HG02973 (cell line): Measurements from ENCODE around the gene LIN28B.
"Not testable (repeated sequence)": the region's sequence is repeated elsewhere in the genome, so short reads cannot be mapped to it uniquely, and the experiment has no call there.

ENCODE experiments used
- ATAC-seq: cut with Tn5 transposase; IDR thresholded peaks from one replicate; pipeline ENCODE4 v1.9.1; 2021; ENCODE audit warnings: moderate library complexity; ENCODE audit not compliant: unreplicated experiment

LIN28B gene

DNA sequence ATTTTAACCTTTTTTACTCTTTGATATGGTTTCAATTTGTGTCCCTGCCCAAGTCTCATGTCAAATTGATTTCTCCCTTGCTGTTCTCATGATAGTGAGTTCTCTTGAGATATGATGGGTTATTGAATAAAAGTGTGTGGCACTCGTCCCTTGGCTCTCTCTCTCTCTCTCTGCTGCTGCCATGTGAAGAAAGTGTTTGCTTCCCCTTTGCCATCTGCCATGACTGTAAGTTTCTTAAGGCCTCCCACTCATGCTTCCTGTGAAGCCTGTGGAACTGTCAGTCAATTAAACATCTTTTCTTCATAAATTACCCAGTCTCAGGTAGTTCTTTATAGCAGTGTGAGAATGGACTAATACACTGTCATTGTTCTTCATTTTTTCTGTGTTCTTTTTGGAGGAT is 48.5 kb downstream of the LIN28B start:
- no peak for ATAC-seq

DNA sequence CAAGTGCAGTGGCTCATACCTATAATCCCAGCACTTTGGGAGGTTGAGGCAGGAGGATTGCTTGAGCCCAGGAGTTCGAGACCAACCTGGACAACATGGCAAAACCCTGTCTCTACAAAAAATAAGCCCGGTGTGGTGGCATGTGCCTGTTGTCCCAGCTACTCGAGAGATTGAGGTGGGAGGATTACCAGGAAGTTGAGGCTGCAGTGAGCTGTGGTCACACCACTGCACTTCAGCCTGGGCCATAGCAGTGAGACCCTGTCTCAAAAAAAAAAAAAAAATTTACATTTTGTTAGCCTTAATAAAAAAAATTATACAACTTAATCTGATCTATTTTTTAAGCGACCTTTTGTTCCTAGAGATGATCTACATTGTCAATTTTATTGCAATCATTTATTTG is 56.6 kb downstream of the LIN28B start:
- not testable (repeated sequence) for ATAC-seq

DNA sequence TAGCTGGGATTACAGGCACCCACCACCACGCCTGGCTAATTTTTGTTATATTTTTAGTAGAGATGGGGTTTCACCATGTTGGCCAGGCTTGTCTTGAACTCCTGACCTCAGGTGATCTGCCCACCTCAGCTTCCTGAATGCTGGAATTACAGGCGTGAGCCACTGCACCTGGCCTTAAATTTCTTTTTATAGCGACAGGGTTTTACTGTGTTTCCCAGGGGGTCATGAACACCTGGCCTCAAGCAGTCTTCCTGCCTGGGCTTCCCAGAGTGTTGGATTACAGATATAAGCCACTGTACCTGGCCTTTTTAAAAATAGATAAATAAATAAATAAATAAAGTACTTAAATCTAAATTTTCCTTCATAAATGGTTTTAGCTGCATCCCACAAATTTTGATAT is 57.5 kb downstream of the LIN28B start:
- ATAC-seq: no peak

DNA sequence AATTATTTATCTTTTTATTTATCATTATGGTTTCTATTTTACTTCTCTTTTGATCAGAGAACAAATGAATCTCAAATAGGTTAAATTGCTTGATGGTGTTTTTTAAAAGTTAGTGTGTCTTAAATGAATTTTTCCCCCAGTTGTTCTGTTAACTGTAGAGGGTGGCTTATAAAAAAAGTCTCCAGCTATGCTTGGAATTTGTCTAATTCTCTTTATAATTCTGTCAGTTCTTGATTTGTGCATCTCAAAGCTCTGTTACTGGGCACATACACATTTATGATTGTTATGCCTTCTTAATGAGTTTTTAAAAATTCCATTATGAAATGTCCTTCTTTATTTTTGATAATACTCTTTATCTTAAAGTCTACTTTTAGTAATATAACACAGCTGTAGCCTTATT is 58.0 kb downstream of the LIN28B start:
- no peak for ATAC-seq

DNA sequence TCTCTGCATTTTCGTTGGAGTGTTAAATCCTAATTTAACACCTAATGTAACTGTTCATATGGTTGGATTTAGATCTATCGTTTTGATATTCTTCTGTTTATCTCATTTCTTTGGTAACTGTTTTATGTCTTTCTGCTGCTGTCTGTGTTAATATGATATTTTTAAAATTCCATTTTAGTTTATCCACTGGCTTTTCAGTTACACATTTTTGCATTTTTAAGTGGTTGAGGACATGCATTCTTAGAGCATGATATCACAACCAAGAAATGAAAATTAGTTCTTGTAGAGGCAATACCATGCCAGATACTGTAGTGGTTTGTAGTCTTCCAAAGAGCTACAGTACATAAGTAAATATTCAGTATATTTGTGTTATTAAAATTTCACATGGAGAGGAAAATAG is 58.6 kb downstream of the LIN28B start:
- no peak for ATAC-seq

DNA sequence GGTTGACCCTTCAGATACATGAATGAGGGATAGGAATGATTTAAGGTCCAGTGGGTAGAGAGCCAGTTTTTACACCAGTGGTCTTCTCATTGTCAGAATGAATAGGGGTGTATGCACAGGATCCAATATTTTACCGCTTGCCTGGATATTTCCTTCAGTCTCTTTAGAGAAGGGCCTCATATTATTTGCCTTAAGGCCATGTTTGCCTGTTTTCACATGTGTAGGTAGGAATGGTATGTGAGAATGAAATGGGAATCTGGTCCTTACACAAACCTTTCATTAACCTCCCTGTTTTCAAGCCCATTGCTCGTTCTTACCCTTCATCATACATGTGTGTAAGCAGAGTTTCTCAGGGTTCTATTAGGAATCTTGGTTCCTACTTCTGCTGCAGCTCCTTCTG is 62.4 kb downstream of the LIN28B start:
- ATAC-seq: no peak

DNA sequence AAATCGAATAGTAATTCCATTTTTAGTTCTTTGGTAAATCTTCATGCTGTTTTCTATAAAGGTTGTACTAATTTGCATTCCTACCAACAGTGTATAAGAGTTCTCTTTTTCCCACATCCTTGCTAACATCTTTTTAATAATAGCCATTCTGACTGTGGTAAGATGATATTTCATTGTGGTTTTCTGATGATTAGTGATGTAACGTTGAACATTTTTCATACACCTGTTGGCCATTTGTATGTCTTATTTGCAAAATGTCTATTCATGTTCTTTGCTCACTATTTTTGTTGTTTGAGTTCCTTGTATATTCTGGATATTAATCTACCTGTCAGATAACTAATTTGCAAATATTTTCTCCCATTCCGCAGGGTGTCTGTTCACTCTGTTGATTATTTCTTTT is 64.5 kb downstream of the LIN28B start:
- no peak for ATAC-seq

DNA sequence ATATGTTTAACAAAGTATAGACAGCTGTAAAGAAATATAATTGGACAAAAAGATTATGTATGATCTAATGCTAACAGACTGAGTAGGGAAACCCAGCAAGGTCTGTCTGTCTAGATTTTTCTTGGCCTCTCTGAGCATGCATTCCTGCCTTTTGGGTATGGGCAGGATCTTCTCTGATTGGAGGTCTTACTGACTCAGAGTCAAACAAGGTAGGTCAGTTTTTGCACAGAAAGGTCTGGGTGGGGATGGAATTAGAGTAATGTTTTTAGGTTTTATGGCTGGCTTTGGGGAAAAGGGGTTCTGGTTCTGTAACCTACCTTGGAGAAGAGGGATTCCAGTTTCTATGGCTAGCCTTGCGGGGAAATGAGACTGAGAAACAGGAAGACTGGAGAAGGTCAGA is 65.5 kb downstream of the LIN28B start:
- ATAC-seq: no peak

DNA sequence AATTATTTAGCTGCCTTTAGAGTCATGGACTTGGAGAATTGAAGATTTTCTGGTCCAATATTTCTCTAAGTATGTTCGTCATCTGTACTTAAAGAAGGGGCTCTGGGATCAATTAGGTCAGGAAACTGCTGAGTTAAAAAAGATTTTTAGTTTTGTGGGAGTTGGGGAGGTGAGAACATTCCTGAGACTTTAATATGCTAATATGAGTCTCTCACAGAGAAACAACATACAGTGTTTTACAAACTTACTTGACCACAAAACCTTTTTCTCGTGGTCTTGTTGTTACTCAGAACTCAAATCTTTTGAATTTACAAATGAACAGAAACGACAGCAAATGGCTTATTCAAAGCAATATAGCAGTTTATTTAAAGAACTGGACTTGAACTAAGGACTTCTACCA is 67.9 kb downstream of the LIN28B start:
- ATAC-seq: no peak

DNA sequence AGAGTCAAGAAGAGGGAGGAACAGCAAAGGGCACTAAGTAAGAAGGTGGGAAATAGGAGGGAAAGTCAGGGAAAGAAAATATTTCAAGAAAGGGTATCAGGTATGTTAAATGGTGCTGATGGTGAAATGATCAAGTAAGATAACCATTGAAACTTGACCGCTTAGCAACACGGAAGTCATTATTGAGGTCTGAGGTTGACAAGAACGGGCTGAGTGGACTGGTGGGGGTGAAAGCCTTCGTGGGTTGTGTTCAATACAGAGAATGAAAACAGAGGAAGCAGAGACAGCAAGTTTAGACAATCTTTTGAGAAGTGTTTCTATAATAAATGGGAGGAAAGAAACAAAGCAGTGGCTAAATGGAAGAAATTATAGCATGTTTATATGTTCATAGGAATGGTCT is 72.0 kb downstream of the LIN28B start:
- no peak for ATAC-seq

DNA sequence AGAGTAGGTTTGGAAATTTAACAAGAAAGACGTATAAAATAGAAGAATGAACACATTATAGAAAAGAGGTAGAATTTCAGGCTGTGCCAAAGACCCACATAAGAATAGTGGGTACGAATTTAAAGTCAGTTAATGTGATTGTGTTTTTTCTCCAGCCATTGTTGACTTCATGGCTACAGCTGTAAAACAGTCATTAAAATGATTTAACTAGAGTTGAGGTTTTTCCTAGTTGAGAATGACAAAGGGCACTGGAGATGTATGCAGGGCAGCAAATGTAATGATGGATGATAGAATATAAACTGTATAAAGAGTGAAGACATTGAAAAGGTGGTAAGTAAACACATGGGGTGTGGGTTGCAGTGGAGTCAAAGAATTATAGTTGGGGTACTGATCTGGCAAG is 72.7 kb downstream of the LIN28B start:
- ATAC-seq: no peak

DNA sequence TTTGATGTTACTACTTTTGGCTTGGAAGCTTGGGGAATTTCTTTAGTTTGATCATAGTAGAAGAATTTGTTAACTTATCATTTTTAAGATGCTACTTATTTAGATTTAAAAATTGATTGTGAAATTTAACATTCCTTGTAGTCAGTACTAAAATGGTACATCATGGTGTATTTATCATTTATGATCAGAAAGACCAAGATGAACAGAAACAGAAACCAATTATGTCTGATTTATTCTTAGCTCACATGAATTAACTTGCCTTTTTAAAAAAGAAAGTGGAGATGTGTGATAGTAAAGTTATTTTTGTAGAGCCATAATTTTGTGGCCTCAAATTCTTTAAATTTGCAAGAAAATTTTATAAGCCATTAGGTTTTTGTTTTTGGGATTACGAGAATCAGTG is 77.6 kb downstream of the LIN28B start:
- ATAC-seq: no peak

DNA sequence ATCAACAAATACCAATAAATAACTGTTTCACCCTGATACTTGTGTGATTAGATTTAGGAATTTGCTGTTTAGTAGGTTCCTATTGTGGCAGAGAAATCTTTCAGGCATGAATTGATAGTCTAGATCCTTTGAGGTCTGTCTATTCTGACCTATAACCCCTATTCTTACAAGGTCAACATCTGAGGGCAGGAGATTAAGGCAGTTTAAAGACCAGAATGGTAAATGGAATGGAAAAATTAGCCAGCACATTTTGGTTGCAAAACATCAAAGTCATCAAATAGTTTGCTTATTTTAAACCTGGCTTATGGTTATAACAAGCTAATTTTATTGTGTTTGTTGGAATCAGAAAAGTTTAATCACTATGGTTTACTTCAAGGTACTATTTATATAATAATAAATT is 78.4 kb downstream of the LIN28B start:
- no peak for ATAC-seq

DNA sequence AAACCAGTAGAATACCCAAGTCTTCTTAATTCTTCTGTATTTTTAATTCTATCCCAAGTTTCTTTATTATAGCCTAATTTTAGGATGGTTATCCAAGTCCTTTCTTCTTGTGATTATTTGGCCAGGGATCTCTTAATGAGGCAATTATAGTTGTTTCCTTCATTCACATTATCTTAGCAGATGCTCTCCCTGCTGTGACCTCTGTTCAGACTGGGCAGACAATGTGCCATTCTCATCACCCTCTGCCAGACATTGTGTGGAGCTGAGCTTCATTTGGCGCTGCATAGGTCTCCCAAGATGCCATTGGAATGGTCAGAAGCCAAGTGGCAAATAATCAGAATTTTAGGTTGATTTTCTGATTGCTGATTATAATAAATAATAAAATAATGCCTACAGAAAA is 79.4 kb downstream of the LIN28B start:
- no peak for ATAC-seq

DNA sequence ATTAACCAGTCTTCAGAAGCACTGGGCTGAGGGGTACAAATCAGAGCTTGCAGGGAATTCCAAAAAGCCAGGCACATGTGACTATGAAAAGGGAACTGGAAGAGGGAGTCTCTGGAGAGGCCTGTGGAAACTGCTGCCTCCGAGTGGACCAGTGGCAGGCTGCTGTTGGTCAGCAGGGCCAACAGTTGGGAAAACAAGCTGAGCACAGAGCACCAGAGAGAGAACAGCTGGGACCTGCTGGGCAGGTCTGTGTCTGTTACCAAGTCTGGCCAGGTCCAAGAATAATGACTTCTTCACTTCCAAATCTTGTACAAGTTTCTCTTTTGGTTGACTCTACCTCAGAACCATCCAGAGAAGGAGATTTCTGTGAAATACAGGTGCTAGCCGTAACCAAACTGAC is 81.4 kb downstream of the LIN28B start:
- ATAC-seq: no peak

DNA sequence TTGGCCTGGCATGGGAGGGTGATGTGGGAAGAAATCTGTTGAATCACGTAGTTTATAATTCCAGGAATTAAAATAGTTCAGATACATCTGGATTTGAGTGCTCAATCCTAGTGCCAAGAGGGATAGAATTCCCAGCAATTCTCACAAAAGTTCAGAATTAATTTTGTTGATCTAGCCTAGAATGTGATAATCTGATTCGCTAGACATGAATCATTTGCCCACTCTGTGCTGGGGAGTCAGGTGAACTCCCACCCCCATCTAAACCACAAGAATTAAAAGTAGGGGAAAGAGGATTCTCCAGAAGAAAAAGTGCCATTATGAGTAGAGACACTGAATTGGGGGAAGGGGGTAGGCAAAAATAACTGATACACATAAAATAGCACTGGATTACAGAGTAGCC is 85.0 kb downstream of the LIN28B start:
- ATAC-seq: no peak

DNA sequence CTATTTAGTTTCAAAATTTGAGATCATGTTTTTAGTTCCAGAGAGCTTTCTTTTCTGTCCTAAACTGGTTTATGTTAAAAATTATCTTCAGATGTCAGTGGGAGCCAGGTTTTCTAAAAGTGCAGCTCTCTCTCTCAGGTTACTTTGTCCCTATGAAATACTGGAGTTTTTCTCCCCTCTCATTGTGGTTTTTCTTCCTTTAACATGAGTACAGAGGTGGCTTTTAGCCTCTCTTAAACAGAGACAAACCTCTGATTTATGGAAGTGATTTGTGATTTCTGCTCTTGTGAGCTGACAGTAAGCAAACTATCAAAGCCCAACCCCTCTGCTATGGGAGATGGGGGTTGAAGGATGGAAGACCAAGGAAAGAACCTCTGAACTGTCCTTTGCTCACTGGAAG is 85.7 kb downstream of the LIN28B start:
- ATAC-seq: no peak

DNA sequence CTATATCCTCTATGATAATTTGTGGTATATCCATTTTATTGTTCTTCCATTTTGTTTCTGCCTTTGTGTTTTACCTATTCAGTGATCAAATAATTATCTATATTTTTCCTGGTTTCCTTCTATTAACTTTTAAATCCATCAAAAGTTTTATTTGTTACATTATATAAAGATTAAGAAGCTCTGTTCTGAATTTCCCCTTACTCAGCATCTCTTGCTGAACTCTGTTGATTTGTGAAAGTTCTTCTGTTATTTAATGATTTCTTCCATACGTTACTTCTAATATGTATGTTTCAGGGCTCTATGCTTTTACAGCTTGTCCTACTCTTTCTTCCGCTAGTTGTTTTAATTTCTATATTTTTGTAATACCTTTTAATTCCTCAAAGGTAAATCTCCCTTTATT is 87.1 kb downstream of the LIN28B start:
- ATAC-seq: no peak

DNA sequence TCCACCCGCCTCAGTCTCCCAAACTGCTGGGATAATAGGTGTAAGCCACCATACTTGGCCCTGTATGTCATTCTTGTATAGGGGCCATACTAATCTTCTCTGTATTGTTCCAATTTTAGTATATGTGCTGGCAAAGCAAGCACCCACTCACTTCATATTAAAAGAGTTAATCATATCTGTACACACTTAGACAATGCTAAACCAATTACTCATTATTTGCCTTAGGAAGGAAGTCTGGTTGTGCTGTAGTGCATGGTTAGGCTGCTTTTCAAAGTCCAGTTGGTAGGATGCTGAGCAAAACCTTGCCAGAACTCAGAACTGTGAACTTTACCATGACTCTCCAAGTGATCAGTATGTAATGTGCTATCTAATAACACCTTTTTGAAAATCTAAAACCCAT is 88.6 kb downstream of the LIN28B start:
- no peak for ATAC-seq

DNA sequence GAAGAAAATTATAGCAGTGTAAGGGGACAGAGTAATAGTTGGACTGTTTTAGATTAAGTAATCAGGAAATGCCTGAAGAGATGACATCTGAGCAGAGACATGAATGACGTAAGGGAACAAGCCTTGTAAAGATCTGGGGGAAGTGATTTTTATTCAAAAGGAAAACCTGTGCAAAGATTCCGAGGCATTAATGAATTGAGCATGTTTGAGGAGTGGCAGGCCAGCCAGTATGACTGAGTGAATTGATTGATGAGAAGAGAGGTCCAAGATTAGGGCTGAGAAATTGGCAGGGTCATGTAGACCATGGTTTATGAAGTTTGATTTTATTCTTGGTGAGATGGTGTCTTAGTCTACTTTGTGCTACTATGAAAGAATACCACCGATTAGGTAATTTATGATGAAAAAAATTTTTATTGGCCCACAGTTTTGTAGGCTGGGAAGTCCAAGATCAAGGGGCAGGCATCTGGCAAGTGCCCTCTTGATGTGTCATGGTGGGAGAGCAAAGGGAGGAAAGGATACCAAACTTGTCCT is 95.1 kb downstream of the LIN28B start:
- no peak for ATAC-seq

DNA sequence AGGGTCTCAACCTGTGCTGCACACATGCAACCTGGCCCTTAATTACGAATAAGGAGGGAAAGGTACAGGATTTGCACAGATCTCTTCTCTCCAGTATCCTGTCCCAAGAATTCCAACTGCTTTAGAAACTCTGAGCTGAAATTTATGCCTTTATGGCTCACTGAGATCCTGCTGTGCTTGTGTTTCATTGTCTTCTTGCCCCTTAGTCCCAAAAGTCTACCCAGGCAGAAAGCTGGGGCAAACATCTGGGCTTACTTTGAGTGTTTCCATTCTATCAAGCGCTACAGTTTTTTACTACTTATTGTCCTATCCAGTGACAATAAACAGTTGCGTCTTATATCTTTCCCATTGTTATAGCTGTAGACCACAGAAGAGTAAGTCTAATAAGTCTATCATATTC is 99.7 kb downstream of the LIN28B start:
- no peak for ATAC-seq

DNA sequence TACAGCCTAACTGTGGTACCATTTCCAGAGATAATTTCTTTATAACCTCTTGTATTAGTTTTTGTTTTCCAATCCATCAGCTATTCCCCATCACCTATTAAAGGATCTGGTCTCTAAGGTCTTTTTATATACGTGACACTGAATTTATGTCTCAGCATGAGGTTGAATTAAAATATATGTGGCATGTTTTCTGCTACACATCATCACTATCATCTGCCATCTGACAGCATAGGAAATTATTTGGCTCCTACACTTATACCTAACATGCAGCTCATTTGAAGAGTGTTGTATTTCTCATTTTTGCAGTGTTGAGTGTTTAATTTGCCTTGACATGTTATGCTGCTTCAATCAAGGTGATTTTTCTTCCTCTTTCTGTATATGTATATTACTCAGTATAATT is 100.3 kb downstream of the LIN28B start:
- ATAC-seq: no peak

DNA sequence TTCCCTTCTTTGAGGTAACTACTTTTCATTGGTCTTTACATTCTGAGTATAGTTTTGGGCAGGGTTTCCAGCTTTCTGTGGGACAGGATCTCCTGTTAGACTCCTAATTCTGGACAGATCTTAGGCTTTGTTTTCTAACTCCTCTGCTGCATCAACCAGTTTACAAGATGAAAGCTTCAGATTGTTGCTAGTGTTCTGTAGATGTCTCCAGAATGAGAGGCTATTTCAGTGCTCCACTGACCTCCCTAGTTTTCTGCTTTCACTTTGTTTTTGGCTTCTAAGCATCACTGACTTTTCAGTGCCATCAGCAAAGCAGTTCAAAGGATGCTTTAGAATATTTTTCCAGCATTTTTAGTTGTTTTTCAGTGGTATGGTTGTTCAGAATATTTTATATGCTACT is 101.4 kb downstream of the LIN28B start:
- ATAC-seq: no peak

DNA sequence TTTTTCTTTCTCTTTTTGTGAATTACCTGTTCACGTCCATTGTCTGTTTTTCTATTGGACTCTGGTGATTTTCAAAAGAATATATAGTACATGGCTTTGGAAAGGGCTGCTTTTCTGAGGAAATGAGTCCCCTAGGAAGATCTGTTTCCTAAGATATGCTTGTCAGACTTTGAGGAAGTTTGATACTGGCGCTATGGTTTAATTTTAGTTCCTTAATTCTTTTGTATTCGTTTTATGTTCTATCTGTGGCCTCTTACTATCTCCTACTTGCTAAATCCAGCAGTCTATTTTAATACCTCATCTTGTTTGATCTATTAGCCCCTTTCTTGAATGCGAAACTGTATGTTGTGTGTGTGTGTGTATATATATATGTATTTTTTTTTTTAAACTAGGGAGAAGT is 101.9 kb downstream of the LIN28B start:
- ATAC-seq: no peak
